Putamen (tissue), 1 donor: Measurements from ENCODE around the gene FARSA.
"Not testable (repeated sequence)": the region's sequence is repeated elsewhere in the genome, so short reads cannot be mapped to it uniquely, and the experiment has no call there.

Experiments
- DNase-seq: peaks from one replicate; pipeline ENCODE4 v3.0.0-alpha.2; 2016; ENCODE audit warnings: low spot score

The FARSA gene

GRCh38 chr19:12953799-12954611, 20.5 kb upstream of the FARSA start:
- DNase-seq: no peak

DNA sequence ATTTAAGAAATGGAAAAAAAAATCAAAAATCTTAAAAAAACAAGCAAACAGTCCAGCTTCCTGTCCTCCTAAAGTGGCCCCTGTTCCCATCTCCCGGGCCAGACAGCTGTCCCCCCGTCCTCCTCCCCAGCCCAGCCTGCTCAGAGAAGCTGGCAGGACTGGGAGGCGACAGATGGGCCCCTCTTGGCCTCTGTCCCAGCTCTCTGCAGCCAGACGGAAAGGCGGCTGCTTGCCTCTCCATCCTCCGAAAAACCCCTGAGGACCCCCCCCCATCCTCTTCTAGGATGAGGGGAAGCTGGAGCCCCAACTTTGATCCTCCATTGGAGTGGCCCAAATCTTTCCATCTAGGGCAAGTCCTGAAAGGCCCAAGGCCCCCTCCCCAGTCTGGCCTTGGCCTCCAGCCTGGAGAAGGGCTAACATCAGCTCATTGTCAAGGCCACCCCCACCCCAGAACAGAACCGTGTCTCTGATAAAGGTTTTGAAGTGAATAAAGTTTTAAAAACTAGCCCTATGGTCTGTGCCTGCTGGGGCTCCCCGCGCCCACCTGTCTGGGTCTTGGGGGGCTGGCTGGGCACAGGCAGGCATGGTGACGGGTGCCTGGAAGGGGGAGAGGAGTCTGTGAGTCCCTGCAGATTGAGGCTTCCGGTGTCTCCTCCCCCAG, 19.8 kb upstream of the FARSA start:
- DNase-seq: peak; percentile 67

- no peak for DNase-seq
Observed at GRCh38 chr19:12952488-12953137, 19.1 kb upstream of the FARSA start.

DNA sequence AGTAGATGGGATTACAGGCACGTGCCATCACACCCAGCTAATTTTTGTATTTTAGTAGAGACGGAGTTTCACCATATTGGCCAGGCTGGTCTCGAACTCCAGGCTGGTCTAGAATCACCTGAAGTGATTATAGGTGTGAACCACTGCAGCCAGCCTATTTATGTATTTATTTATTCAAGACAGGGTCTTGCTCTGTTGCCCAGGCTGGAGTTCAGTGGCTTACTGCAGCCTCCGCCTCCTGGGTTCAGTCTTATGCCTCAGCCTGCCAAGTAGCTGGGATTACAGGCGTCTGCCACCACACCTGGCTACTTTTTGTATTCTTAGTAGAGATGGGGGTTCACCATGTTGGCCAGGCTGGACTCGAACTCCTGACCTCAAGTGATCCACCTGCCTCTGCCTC, 18.5 kb upstream of the FARSA start:
- not testable (repeated sequence) for DNase-seq

- no peak for DNase-seq
Observed at GRCh38 chr19:12949363-12950283, 16.1 kb upstream of the FARSA start.

GRCh38 chr19:12948612-12949362, 15.3 kb upstream of the FARSA start:
- no peak for DNase-seq

- no peak for DNase-seq
Observed at GRCh38 chr19:12947702-12948611, 14.4 kb upstream of the FARSA start.

- DNase-seq: no peak
Observed at GRCh38 chr19:12946731-12947496, 13.4 kb upstream of the FARSA start.

DNA sequence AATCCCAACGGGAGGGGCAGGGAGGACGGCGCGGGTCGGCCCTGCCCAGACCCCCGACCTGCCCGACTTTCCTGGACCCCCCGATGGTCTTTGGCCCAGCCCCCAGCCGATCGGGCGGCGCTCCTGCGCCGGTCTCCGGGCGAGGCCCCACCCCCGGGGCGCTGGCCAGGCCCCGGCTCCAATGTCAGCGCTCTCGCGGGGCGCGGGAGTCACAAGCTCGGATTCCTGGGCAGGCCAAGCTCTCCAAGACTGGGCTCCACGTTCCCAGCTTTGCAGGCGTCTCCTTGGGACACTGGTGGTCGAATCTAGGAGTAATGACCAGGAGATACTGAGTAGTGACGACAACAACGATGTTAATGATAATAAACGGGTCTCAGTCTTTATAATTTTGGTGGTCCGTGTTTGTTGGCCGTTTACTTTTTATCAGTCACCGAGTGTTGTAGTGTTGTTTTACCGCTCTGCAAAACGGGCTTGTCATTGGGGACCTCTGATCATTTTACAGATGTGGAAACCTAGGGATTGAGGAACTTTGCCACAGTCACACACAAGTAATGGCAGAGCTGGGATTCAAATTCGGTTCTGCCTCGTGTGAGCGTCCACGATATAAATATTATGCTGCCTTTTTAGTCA, 12.7 kb upstream of the FARSA start:
- DNase-seq: no peak

GRCh38 chr19:12945479-12946091, 12.1 kb upstream of the FARSA start, which contains the start of gene RAD23A:
RAD23A (plus strand) TSS chr19:12945862; CDS start chr19:12945949, 87 bp downstream.
- peak; percentile 91 for DNase-seq

DNA sequence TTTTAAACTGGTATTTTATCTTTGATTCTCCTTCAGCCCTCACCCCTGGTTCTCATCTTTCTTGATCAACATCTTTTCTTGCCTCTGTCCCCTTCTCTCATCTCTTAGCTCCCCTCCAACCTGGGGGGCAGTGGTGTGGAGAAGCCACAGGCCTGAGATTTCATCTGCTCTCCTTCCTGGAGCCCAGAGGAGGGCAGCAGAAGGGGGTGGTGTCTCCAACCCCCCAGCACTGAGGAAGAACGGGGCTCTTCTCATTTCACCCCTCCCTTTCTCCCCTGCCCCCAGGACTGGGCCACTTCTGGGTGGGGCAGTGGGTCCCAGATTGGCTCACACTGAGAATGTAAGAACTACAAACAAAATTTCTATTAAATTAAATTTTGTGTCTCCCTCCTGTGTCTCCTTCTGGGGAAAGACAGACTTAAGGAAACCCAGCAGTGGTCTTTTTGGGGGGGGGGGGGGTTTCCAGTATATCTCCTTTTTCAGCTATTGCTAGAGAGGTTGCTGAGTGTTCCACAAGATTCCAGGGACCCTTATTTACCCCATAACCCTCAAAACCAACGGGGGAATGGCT, 10.7 kb upstream of the FARSA start:
- DNase-seq: no peak

- no peak for DNase-seq
Observed at GRCh38 chr19:12943437-12944044, 10.0 kb upstream of the FARSA start.

DNA sequence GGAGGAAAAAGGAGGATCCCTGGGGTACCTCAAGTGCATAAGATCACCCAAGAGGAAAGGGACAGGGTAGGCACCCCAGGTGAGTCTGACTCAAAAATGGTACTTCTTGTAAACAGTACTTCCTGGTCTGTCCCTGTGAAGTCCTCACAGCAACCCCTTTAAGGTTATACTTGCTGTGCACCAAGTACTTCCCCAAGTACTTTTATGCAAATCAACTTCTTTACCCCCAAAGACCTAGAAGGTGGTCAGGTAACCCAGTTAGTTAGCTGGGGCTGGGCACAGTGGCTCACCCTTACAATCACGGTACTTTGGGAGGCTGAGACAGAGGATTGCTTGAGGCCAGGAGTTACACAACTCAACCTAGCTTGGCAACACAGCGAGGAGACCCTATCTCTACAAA, 7.4 kb upstream of the FARSA start:
- DNase-seq: no peak

GRCh38 chr19:12939975-12940423, 6.5 kb upstream of the FARSA start:
- no peak for DNase-seq

- no peak for DNase-seq
Observed at GRCh38 chr19:12938779-12939601, 5.5 kb upstream of the FARSA start.
